ENCODE results near the gene SCRN2. TPM values are rescaled to one million over a fixed set of nuclear protein-coding genes. Genes with fewer than 3 reads are reported as not detected.
A peak's percentile ranks its signal among the peaks of the same experiment; 100 is the strongest.

SCRN2 gene
- total RNA-seq, 2 experiments from 2014 or later = 28.1 to 33.8 TPM

DNA sequence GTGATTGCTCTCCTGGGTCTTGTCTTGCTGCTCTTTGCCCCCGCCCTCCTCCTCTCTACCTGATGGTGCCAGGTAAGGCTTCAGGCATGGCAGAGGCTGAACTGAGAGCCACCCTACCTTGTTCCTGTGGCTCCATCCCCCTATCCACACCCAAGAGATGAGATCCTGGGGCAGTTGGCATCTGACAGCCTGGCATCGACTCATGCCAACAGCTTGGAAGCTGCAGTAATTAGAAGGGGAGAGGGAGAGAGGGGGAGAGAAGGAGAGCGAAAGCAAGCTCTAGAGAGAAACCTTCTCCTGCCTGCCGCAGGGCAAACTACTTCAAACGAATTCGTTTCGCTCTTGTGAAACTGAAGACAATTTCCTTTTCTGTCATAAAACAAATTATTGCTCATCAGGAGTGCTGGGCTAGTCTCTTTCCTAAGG lies 23.7 kb upstream of the SCRN2 start:
- ATAC-seq = no peak
- Mint-ChIP-seq H3K4me1 (peaks cover 8% of the 10 kb centered on the region), H3K27ac (no peak overlapping the region), H3K4me3 (no peak overlapping the region), H3K9me3 (ENCODE audit: low read depth) (no peaks in the 10 kb centered on the region), H3K36me3 (no peaks in the 10 kb centered on the region), H3K27me3 (peaks cover 15% of the 10 kb centered on the region)
- DNase-seq = no peak
- CTCF ChIA-PET = interaction anchor here (1.2 to 1.5 kb wide), 2 partner anchors 17 to 23 kb away, joined by 3 to 8 read pairs; partner anchors contain the start of gene SCRN2

DNA sequence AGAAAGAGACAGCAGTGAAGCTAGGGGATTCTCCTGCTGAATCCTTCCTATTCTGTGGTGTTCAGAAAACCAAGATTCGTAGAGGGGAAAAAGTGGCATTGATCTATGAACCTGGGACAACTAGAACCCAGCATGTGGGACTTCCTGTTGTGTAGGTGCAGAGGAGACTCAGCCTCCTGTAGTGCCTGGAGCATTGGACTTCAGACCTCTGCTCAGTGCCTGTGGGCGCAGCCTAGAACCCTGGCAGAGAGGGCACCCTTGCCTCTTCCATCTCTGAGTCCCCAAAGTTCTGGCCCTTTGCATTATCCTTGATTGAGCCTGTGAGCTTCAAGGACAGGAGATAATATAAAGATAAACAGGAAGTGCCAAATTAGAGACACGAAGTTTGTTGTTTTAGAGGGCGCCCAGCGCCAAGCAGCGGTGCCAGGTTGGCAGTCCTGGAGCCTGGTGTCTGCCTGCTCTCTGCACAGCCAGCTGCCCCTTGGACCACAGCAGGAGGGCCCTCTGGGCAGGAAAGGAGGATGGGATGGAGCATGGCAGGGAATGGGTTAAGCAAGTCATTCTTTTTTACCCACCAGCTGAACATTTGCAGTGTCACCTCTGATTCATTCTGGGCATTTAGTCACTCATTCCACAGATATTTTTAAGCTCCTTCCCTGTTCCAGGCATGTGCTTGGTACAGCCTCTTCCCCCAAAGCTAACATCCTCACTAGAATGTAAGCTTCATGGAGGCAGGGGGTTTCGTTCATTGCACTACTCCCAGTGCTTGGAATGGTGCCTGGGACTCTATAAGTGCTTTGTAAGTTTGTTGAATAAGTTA lies 21.8 kb upstream of the SCRN2 start:
- H3K9me3 Mint-ChIP-seq (ENCODE audit: low read depth) = no peaks in the 10 kb centered on the region
- H3K27ac Mint-ChIP-seq = no peak overlapping the region
- no peaks in the 10 kb centered on the region for H3K36me3 Mint-ChIP-seq
- H3K4me1 Mint-ChIP-seq = peaks cover 8% of the 10 kb centered on the region
- no peak for ATAC-seq
- CTCF ChIA-PET = interaction anchor here (1.2 to 1.6 kb wide), 3 partner anchors 20 to 80 kb away, joined by 3 to 5 read pairs (median 4); no protein-coding TSS in a partner anchor
- H3K4me3 Mint-ChIP-seq = no peak overlapping the region
- DNase-seq = no peak
- peaks cover 19% of the 10 kb centered on the region for H3K27me3 Mint-ChIP-seq

DNA sequence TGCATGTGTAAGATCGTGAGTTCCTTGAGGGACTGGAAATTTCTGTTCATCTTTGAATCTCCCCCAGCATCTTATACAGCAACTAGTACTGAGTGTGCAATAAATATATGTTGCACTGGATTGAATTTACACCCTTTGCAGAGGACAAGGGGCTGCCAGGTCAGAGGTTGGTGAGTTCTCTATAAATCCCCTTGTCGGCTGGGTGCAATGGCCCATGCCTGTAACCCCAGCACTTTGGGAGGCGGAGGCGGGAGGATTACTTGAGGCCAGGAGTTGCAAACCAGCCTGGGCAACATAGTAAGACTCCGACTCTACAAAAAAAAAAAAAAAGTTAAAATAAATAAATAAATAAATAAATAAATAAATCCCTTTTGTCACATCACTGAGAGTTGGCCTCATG lies 19.3 kb upstream of the SCRN2 start:
- H3K4me3 Mint-ChIP-seq = no peak overlapping the region
- H3K36me3 Mint-ChIP-seq = no peaks in the 10 kb centered on the region
- ATAC-seq (no peak), DNase-seq (no peak)
- CTCF ChIA-PET = interaction anchor here (0.6 to 1.2 kb wide), 3 partner anchors 10 to 49 kb away, joined by 3 read pairs; partner anchors contain the start of gene SCRN2
- H3K27ac Mint-ChIP-seq = peak overlapping the region; percentile 2
- peaks cover 8% of the 10 kb centered on the region for H3K4me1 Mint-ChIP-seq
- H3K9me3 Mint-ChIP-seq (ENCODE audit: low read depth) = no peaks in the 10 kb centered on the region
- peaks cover 32% of the 10 kb centered on the region for H3K27me3 Mint-ChIP-seq

DNA sequence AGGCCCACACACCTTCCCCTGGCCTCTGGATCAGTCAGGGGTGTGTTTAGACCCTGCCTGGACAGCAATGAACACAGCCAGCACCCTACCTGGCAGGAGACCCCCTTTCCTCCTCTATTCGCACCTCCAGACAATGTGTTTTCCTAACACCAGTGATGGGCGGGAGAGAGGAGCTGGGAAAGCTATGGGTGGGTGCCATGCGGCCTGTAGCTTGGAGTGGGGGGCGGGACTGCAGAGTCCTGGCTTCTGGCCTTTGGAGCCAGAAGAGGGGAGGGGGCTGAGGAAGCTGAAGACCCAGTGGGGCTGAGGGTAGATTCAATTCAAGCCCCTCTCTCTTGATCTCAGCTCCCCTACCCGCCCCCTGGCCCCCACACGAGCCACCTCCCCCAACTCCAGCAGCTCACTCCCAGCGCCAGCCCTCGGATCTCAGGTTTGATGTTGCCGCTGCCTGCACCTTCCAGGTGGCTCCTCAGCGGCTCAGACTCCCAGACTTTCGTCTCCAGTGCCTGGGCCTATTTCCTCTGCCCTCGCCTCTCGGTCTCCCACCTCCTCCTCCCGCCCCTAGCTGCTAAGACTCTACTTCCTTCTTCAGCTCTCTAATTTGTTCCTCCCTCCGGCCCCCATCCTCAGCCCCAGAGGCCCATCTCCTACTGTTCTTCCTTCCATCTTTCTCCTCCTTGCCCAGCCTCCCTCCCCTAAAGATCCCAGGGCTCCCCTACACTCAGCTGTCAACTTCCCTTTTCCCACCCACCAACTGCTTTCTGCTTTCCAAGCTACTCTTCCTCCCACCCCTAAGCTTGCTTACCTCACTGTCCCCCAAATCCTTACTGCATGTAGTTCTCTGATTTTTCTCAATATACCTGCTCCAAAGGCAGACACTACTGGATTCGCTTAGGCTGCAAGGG lies 16.7 kb upstream of the SCRN2 start:
- CTCF ChIA-PET = interaction anchor here (1.2 to 2.2 kb wide), 4 partner anchors 11 to 32 kb away, joined by 3 to 8 read pairs (median 4); partner anchors contain the start of gene SCRN2

DNA sequence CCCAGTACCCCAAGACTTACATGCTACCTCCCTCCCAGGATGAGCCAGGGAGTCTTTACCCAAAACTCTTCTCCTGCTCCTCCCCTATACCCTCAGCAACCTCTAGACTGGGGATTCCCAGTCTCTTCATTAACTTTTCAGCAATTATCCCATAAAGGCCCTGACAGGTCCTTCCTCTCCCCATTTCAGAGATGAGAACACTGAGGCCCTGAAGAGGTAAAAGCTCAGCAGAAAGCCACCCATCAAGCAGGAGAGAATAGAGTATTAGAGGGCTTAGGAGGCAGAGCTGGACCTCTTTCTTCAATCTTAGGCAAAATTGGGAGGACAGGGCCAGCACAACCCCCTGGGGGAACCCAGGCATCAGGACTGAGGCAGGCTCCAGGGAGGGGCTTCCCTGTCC lies 15.8 kb upstream of the SCRN2 start:
- no peak for DNase-seq
- Mint-ChIP-seq H3K4me1 (peaks cover 6% of the 10 kb centered on the region), H3K27me3 (peaks cover 66% of the 10 kb centered on the region), H3K27ac (no peak overlapping the region), H3K36me3 (no peaks in the 10 kb centered on the region), H3K9me3 (ENCODE audit: low read depth) (no peaks in the 10 kb centered on the region), H3K4me3 (no peak overlapping the region)
- CTCF ChIA-PET = interaction anchor here (1.3 to 2.2 kb wide), 4 partner anchors 10 to 16 kb away, joined by 4 to 10 read pairs (median 6); partner anchors contain the start of gene SCRN2
- ATAC-seq = no peak

More for the DNA sequence above, 16.7 kb upstream of the SCRN2 start:
- Mint-ChIP-seq H3K9me3 (ENCODE audit: low read depth) (no peaks in the 10 kb centered on the region), H3K27me3 (peaks cover 56% of the 10 kb centered on the region), H3K36me3 (no peaks in the 10 kb centered on the region), H3K4me1 (no peaks in the 10 kb centered on the region), H3K4me3 (no peak overlapping the region), H3K27ac (no peak overlapping the region)
- DNase-seq (no peak), ATAC-seq (no peak)

DNA sequence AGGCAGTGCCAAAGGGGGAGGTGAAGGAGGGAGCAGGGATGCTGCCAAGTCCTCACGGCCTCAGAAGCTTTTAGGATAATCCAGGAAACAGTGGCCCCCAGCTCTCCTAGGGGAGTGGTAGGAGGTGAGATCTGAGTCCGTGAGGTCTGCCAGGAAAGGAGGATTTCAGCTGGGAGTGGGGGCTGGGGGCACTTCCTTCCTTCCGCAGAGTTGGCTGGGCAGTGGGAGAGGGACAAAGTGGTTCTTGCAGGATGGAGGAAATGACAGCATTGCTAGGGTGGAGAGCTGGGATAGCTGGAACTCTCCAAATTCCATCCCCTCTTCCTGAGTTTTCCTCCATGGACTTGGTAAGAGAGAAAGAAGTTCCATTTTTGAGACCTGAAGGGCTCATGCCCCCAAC lies 14.7 kb upstream of the SCRN2 start:
- H3K36me3 Mint-ChIP-seq = no peaks in the 10 kb centered on the region
- DNase-seq (no peak), ATAC-seq (no peak)
- H3K9me3 Mint-ChIP-seq (ENCODE audit: low read depth) = no peaks in the 10 kb centered on the region
- H3K27ac Mint-ChIP-seq = no peak overlapping the region
- H3K4me3 Mint-ChIP-seq = no peak overlapping the region
- H3K4me1 Mint-ChIP-seq = peaks cover 6% of the 10 kb centered on the region
- CTCF ChIA-PET = interaction anchor here (1.3 to 2.2 kb wide), 3 partner anchors 9 to 15 kb away, joined by 4 to 10 read pairs (median 5); partner anchors contain the start of gene SCRN2
- H3K27me3 Mint-ChIP-seq = peaks cover 69% of the 10 kb centered on the region

DNA sequence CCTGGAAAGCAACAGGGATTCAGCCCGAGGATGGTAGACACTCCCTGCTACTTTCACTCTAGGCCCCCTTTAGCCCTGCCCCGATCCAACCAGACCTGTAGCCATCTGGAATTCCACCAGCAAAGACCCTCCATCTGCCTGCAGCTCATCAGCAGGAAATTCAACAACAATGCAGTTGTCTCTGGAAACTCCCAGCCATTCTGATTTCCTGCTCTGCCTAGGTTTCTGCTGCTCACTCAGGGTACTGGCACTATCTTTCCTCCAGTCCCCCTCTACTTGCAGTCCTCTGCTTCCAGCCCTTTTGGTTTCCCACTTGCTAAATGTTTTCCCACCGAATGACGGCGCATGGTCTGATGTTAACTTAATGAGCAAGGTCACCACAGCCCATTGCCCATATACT lies 12.5 kb upstream of the SCRN2 start:
- Mint-ChIP-seq H3K27ac (no peak overlapping the region), H3K4me3 (no peak overlapping the region), H3K27me3 (peaks cover 82% of the 10 kb centered on the region), H3K9me3 (ENCODE audit: low read depth) (no peaks in the 10 kb centered on the region), H3K4me1 (peaks cover 11% of the 10 kb centered on the region), H3K36me3 (no peaks in the 10 kb centered on the region)
- no peak for ATAC-seq
- CTCF ChIA-PET = interaction anchor here (0.7 kb wide), 1 partner anchor 36 kb away, joined by 4 read pairs; no protein-coding TSS in a partner anchor
- DNase-seq = no peak

DNA sequence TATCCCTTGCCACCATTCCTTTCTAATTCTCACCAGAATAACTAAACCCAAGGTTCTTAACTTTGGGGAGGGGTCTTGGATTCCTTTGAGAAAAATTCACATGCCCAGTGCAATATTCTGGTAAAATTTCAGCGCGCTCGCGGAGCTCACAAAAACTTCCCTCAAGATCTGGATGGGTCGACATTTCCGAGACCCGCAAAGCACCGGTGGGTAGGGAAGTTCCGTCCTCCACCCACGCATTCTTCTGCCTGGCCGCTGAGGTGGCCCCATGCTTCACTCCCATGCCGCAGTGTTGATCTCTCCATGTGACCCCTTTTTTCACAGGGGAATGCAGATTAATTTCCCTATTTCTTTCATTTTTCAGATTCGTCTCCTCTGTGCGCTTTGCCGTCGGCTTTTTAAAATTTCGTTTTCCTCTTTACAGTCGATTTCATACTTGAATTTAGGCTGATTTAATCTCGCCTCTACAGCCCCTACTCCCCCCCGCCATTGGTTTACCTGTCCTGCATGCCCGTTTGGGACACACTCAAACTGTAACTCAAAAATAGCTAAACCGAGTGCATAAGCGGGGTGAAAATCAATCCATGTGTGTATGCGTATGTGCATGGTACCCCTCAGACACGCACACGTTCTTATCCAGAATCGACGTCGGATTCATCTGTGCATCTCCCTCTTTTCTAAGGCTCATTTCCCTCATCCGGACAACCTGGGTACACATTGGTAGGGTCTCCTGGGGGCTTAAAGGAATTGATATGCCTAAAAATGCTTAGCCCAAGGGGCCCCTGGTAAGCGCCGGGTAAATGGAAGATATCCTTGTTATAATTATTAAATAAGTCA lies 11.3 kb upstream of the SCRN2 start:
- CTCF ChIA-PET = interaction anchor here (0.6 to 14.0 kb wide), 6 partner anchors 9 to 118 kb away, joined by 3 to 365 read pairs (median 4); partner anchors contain the start of genes CDK5RAP3, SCRN2 and SP2
- ATAC-seq = no peak
- Mint-ChIP-seq H3K9me3 (ENCODE audit: low read depth) (no peaks in the 10 kb centered on the region), H3K36me3 (no peaks in the 10 kb centered on the region), H3K4me1 (peaks cover 11% of the 10 kb centered on the region), H3K27me3 (peaks cover 88% of the 10 kb centered on the region), H3K27ac (no peak overlapping the region), H3K4me3 (no peak overlapping the region)
- no peak for DNase-seq

DNA sequence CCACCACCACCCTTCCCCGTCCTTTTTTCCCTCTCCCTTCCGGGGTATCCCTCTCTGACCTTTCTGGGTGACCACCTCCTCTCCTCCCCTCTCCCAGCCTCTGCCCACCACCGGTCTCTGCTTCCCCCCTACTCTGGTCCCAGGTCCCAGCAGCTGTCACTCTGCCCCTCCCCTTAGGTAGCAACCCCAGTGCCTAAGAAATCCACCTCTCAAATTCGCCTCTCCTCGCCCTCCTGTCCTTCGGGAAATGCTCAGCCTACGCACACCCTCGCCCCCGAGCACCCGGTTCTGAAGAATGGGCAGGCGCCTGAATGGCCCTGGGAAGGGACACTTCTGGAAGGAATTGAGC lies 10.7 kb upstream of the SCRN2 start:
- Mint-ChIP-seq H3K27me3 (peaks cover 90% of the 10 kb centered on the region), H3K4me1 (peaks cover 13% of the 10 kb centered on the region), H3K4me3 (no peak overlapping the region), H3K27ac (no peak overlapping the region), H3K9me3 (ENCODE audit: low read depth) (no peaks in the 10 kb centered on the region), H3K36me3 (no peaks in the 10 kb centered on the region)
- ATAC-seq (no peak), DNase-seq (no peak)
- CTCF ChIA-PET = interaction anchor here (0.6 to 14.0 kb wide), 5 partner anchors 9 to 91 kb away, joined by 3 to 365 read pairs (median 4); partner anchors contain the start of genes SCRN2 and SP2

DNA sequence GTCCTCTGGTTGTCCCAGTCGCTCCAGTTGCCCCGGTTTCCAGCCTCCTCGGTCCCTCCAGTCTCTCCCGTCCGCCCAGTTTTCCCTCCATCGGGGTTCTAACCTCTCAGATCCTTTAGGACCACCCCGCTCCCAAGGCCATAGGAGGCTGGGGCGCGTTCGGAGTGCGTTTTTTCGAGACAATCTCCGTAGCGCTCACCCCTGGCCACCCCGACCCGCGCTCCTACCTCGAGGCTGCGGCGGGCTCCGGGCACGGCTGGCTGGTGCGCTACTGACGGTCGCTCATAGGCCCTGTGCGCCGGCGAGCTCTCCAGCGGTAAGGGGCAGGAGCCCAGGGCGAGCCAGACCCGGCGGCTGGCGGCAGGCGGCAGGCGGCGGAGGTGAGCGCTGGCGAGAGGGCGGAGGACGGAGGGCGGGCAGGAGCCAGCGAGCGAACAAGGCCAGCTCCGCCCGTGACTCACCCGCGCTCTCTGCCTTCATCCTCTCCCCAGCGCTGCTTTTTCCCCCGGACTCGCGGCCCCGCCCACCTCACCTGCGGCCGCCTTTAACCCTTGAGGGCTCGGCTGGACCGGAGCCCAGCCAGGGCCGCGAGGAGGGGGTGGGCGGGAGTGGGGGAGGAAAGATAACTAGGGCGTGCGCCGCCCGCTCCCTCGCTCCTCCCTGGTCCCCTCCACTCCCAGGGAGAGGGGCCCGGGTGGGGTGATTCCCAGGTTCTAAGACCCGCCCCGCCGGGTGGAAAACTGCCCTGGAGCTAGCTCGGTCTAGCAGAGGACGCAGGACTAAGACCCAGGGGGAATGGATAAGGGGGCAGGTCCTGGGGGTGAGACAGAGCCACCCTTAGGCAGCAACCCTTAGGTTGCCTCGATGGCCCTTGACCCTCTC lies 9.9 kb upstream of the SCRN2 start, which contains the start of gene SP6:
TSS of gene SP6 (minus strand) at position 472 of the 882 bp plus-strand sequence. CDS start 2,734 bp downstream, outside the sequence.
- ATAC-seq = peak; percentile 89
- no peaks in the 10 kb centered on the region for H3K36me3 Mint-ChIP-seq
- peaks cover 90% of the 10 kb centered on the region for H3K27me3 Mint-ChIP-seq
- CTCF ChIA-PET = interaction anchor here (1.2 to 14.0 kb wide), 6 partner anchors 8 to 71 kb away, joined by 3 to 365 read pairs (median 6); partner anchors contain the start of genes SCRN2 and SP2
- H3K9me3 Mint-ChIP-seq (ENCODE audit: low read depth) = no peaks in the 10 kb centered on the region
- H3K4me1 Mint-ChIP-seq = peaks cover 13% of the 10 kb centered on the region
- DNase-seq = peak; percentile 70
- H3K4me3 Mint-ChIP-seq = no peak within 1 kb of the TSS
- H3K27ac Mint-ChIP-seq = no peak within 1 kb of the TSS

DNA sequence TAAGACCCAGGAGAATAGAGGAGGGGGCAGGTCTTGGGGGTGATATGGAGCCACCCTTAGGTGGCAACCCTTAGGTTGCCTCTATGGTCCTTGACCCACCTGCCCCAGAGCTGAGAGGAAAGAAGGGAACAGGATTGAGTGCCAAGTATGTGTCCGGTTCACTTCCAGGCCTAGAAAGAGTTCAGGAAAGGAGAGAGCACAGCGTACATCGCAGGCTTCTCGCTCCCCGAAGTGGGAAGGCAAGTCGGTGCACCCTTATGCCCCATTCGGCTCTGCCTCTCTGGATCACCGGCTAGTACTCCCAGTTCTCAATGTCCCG lies 9.3 kb upstream of the SCRN2 start:
- Mint-ChIP-seq H3K4me1 (peaks cover 13% of the 10 kb centered on the region), H3K9me3 (ENCODE audit: low read depth) (no peaks in the 10 kb centered on the region), H3K4me3 (no peak overlapping the region), H3K27ac (no peak overlapping the region), H3K36me3 (no peaks in the 10 kb centered on the region), H3K27me3 (peaks cover 90% of the 10 kb centered on the region)
- DNase-seq (no peak), ATAC-seq (no peak)
- CTCF ChIA-PET = interaction anchor here (1.2 to 14.0 kb wide), 4 partner anchors 9 to 71 kb away, joined by 3 to 365 read pairs (median 10); partner anchors contain the start of genes SCRN2 and SP2
